Esophagus squamous epithelium (tissue), 4 donors: Measurements from ENCODE around the gene RBM47.

Experiments used
- POLR2A ChIP-seq, 4 donors: fragments of 450-650 bp; IDR thresholded peaks; one replicate each; pipeline ENCODE4 v1.6.1; 2017; ENCODE audit warnings: antibody characterized with exemption in 4 of 4, mild to moderate bottlenecking in 4 of 4, moderate library complexity in 3 of 4
- TF ChIP-seq, protein P1 (sequence below), 6 experiments: fragments of 450-650 bp in 4 of 6; fragments of 200-600 bp in 2 of 6; sonication (generic) in 2 of 6; IDR thresholded peaks; one replicate each; pipeline ENCODE4 v1.5.1; 2016 to 2019; ENCODE audit warnings: antibody characterized with exemption in 6 of 6, mild to moderate bottlenecking in 4 of 6, moderate library complexity in 4 of 6

DNA sequence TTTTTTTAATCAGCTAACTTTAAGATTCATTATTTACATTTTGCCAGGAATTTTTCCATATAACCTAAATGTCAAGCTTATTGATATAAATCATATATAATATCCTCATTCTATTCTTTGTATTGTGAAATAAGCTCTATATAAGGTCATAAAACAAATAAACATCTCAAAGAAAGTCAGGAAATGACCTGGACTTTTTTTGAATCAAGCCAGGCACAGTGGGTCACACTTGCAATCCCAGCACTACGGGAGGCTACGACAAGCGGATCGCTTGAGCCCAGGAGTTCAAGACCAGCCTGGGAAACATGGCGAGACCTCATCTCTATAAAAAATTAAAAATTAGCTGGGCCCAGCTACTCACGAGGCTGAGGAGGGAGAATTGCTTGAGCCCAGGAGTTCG is 88.9 kb downstream of the RBM47 start:
- TF ChIP-seq, protein P1, sequence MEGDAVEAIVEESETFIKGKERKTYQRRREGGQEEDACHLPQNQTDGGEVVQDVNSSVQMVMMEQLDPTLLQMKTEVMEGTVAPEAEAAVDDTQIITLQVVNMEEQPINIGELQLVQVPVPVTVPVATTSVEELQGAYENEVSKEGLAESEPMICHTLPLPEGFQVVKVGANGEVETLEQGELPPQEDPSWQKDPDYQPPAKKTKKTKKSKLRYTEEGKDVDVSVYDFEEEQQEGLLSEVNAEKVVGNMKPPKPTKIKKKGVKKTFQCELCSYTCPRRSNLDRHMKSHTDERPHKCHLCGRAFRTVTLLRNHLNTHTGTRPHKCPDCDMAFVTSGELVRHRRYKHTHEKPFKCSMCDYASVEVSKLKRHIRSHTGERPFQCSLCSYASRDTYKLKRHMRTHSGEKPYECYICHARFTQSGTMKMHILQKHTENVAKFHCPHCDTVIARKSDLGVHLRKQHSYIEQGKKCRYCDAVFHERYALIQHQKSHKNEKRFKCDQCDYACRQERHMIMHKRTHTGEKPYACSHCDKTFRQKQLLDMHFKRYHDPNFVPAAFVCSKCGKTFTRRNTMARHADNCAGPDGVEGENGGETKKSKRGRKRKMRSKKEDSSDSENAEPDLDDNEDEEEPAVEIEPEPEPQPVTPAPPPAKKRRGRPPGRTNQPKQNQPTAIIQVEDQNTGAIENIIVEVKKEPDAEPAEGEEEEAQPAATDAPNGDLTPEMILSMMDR (IDR thresholded peaks at IDR 0.05), result no peak
- TF ChIP-seq POLR2A (IDR thresholded peaks at IDR 0.05), result no peak
